K562 (cell line): ENCODE data around the gene JAKMIP1.

Experiments
- AFF4 ChIP-seq: sonication (generic); formaldehyde crosslinking; IDR thresholded peaks from 2 replicates; pipeline ENCODE4 v1.8.0; 2023; ENCODE audit warnings: mild to moderate bottlenecking, missing genetic modification reagents
- BCOR ChIP-seq: fragments of 450-650 bp; IDR thresholded peaks from 2 replicates; pipeline ENCODE4 v1.6.1; 2016
- CHD2 ChIP-seq: IDR thresholded peaks from 2 replicates; pipeline ENCODE4 v1.6.1; 2011; ENCODE audit warnings: low read depth, low read length
- E2F1 ChIP-seq: sonication (generic); formaldehyde crosslinking; IDR thresholded peaks from 2 replicates; pipeline ENCODE4 v1.8.1; 2023; ENCODE audit warnings: mild to moderate bottlenecking, missing genetic modification reagents, moderate library complexity
- EP300 ChIP-seq: IDR thresholded peaks from 2 replicates; pipeline ENCODE4 v1.6.1; 2012; ENCODE audit warnings: low read length, improper control_type of control experiment
- EZH2 ChIP-seq: IDR thresholded peaks from 2 replicates; pipeline ENCODE4 v1.6.1; 2012; ENCODE audit warnings: low read depth, mild to moderate bottlenecking, inconsistent platforms, low read length, borderline replicate concordance
- FOSL1 ChIP-seq: fragments of 200-800 bp; sonication (Bioruptor generic); conservative IDR thresholded peaks from 2 replicates; pipeline ENCODE4 v1.6.1; 2016; ENCODE audit warnings: missing genetic modification characterization, missing compliant biosample characterization
- NFYB ChIP-seq: IDR thresholded peaks from 2 replicates; pipeline ENCODE4 v1.6.1; 2011; ENCODE audit warnings: mild to moderate bottlenecking, moderate library complexity; ENCODE audit not compliant: insufficient read length; ENCODE audit errors: extremely low read depth
- PATZ1 ChIP-seq: fragments of 250-450 bp; sonication (Bioruptor Pico); IDR thresholded peaks from 2 replicates; pipeline ENCODE4 v1.5.0; 2020; ENCODE audit warnings: mild to moderate bottlenecking, borderline replicate concordance
- POLR2AphosphoS5 ChIP-seq: IDR thresholded peaks from 2 replicates; pipeline ENCODE4 v1.6.1; 2011; ENCODE audit warnings: mild to moderate bottlenecking, low read depth, low read length, moderate library complexity; ENCODE audit not compliant: control insufficient read depth, insufficient read depth
- ZKSCAN1 ChIP-seq: fragments of 150-350 bp; IDR thresholded peaks from 2 replicates; pipeline ENCODE4 v1.6.1; 2016; ENCODE audit warnings: low read depth, low read length
- TF ChIP-seq, protein P1 (sequence below), 3 experiments: IDR thresholded peaks in 2 of 3; conservative IDR thresholded peaks in 1 of 3; 2 replicates each; pipeline ENCODE4 v1.5.1; 2011 to 2012; ENCODE audit warnings: low read length in 3 of 3, mild to moderate bottlenecking in 3 of 3, control low read depth in 2 of 3, improper control_type of control experiment in 1 of 3, inconsistent platforms in 1 of 3, low read depth in 1 of 3, mixed read lengths in 1 of 3, moderate library complexity in 1 of 3; ENCODE audit not compliant: insufficient read depth in 2 of 3

- TF ChIP-seq ZKSCAN1 (no peak), POLR2AphosphoS5 (no peak), E2F1 (CRISPR knock-in tag) (no peak), BCOR (no peak), FOSL1 (tag) (no peak), NFYB (no peak), AFF4 (CRISPR knock-in tag) (no peak), EP300 (no peak), EZH2 (no peak), PATZ1 (CRISPR knock-in tag) (no peak), CHD2 (no peak)
- TF ChIP-seq, protein P1, sequence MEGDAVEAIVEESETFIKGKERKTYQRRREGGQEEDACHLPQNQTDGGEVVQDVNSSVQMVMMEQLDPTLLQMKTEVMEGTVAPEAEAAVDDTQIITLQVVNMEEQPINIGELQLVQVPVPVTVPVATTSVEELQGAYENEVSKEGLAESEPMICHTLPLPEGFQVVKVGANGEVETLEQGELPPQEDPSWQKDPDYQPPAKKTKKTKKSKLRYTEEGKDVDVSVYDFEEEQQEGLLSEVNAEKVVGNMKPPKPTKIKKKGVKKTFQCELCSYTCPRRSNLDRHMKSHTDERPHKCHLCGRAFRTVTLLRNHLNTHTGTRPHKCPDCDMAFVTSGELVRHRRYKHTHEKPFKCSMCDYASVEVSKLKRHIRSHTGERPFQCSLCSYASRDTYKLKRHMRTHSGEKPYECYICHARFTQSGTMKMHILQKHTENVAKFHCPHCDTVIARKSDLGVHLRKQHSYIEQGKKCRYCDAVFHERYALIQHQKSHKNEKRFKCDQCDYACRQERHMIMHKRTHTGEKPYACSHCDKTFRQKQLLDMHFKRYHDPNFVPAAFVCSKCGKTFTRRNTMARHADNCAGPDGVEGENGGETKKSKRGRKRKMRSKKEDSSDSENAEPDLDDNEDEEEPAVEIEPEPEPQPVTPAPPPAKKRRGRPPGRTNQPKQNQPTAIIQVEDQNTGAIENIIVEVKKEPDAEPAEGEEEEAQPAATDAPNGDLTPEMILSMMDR (IDR thresholded peaks at IDR 0.05 in 2 of 3, conservative IDR thresholded peaks at IDR 0.05 in 1 of 3; ENCODE audit: insufficient read depth in 2 of 3, low read depth in 1 of 3, low read length in 3 of 3): no peak
Observed at GRCh38 chr4:6204871-6205566, 4.7 kb upstream of the JAKMIP1 start.
